Ishikawa (cell line): ENCODE data around the gene RPS15.

ENCODE experiments used
- TAF1 ChIP-seq: IDR thresholded peaks from 2 replicates; pipeline ENCODE4 v1.6.1; 2012; ENCODE audit warnings: low read depth, mild to moderate bottlenecking
- YY1 ChIP-seq: IDR thresholded peaks from 2 replicates; pipeline ENCODE4 v1.6.1; 2012; ENCODE audit warnings: low read depth
- TF ChIP-seq, protein P1 (sequence below): IDR thresholded peaks from 2 replicates; pipeline ENCODE4 v1.6.1; 2012

DNA sequence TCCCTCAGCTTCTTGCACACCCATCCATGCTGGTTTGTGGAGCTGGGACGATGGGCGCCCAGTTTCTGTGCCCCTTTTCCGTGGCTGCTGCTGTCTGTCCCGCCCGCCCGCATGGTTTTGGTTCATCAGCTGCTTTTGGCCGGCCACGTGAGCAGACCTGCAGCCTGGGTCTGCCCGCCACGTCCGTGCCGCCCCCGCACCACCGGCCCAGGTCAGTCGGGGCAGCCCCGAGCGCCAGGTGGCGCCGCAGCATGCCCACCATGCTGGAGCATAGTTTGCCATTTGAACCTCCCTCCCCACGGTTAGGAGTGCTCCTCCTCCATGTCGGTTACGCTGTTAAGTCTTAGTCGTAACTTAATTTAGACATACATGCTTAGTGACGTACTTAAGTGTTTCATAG lies 15.3 kb upstream of the RPS15 start:
- TF ChIP-seq, protein P1, sequence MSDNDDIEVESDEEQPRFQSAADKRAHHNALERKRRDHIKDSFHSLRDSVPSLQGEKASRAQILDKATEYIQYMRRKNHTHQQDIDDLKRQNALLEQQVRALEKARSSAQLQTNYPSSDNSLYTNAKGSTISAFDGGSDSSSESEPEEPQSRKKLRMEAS, result no peak
- TF ChIP-seq TAF1, result no peak
- TF ChIP-seq YY1, result no peak
